Lung (tissue), 16 donors: ENCODE data around the gene NCS1. TPM values are rescaled to one million over a fixed set of nuclear protein-coding genes. Genes with fewer than 3 reads are reported as not detected.
A peak's percentile ranks its signal among the peaks of the same experiment; 100 is the strongest.

Experiments
- ATAC-seq: fragments of 200-7000 bp; cut with Tn5 transposase; one replicate; pipeline ENCODE4 v1.9.1; 2020; ENCODE audit warnings: moderate number of reproducible peaks; ENCODE audit not compliant: insufficient read depth, low FRiP score
- DNase-seq, 3 donors: peaks; one replicate each; pipeline ENCODE4 v3.0.0-alpha.2; 2013 to 2017
- H3K27ac ChIP-seq, 2 donors: one replicate each; pipeline ENCODE4 v1.5.1; 2013; ENCODE audit warnings: mild to moderate bottlenecking in 2 of 2, moderate library complexity in 2 of 2, control low read depth in 1 of 2, inconsistent platforms in 1 of 2, low read depth in 1 of 2, low read length in 1 of 2
- H3K27me3 ChIP-seq, 3 donors: one replicate each; pipeline ENCODE4 v1.5.1; 2013; ENCODE audit warnings: low read length in 2 of 3; ENCODE audit not compliant: control insufficient read depth in 3 of 3, insufficient read depth in 3 of 3
- H3K36me3 ChIP-seq, 4 donors: one replicate each; pipeline ENCODE4 v1.5.1; 2013; ENCODE audit warnings: low read length in 4 of 4, mild to moderate bottlenecking in 1 of 4, moderate library complexity in 1 of 4; ENCODE audit not compliant: control insufficient read depth in 4 of 4, insufficient read depth in 4 of 4
- H3K4me1 ChIP-seq, 5 donors: one replicate each; pipeline ENCODE4 v1.5.1; 2013; ENCODE audit warnings: low read length in 5 of 5, mild to moderate bottlenecking in 2 of 5, moderate library complexity in 1 of 5; ENCODE audit not compliant: control insufficient read depth in 5 of 5, insufficient read depth in 5 of 5
- H3K4me3 ChIP-seq: one replicate; pipeline ENCODE4 v1.5.1; 2013; ENCODE audit warnings: mild to moderate bottlenecking, control low read depth, moderate library complexity
- H3K9ac ChIP-seq, 2 donors: one replicate each; pipeline ENCODE4 v1.5.1; 2013; ENCODE audit warnings: low read length in 2 of 2, control low read depth in 1 of 2; ENCODE audit not compliant: insufficient read depth in 1 of 2
- H3K9me3 ChIP-seq, 4 donors: one replicate each; pipeline ENCODE4 v1.5.1; 2013; ENCODE audit warnings: low read length in 3 of 4, mild to moderate bottlenecking in 1 of 4, moderate library complexity in 1 of 4; ENCODE audit not compliant: control insufficient read depth in 4 of 4, insufficient read depth in 3 of 4
- WGBS, 2 donors: extraction: QIAGEN DNeasy Blood & Tissue Kit; methylation state at CpG; one replicate each; pipeline ENCODE4 v1.1.7; 2013; 5-methylcytosine and 5-hydroxymethylcytosine counted together
- long read RNA-seq, 5 donors: transcript quantifications; one replicate each; lab custom pipeline, GENCODE V29; 2026
- polyA plus RNA-seq, 2 donors: library from polyadenylated mRNA; stranded (reverse); fragments of 200-250 nt; gene quantifications; one replicate each; pipeline ENCODE4 v1.2.1, GENCODE V29; 2013
- total RNA-seq, 2 donors: library from RNA; depleted of rRNA in 1 of 2; stranded (reverse); fragments of >200 nt in 1 of 2; gene quantifications; one replicate each; pipeline ENCODE4 v1.2.1, GENCODE V29; 2014 to 2021
- TF ChIP-seq, protein P1 (sequence below): IDR thresholded peaks from 2 replicates; pipeline ENCODE4 v1.5.1; 2012; ENCODE audit warnings: mild to moderate bottlenecking; ENCODE audit errors: control extremely low read depth, extremely low read depth
- donor health status: control.
- donor health status: control.
- donor health status: Bipolar disorder and iron deficiency.
- donor health status: healthy.
- donor health status: DM: yes; HTN: yes; CAD: no.

Gene NCS1
- total RNA-seq (10 to 100 TPM in 1 of 2 donors, 1 to 10 TPM in 1; 7.0 to 27.5 TPM), polyA plus RNA-seq (1 to 10 TPM; 5.8 to 6.1 TPM)
- long read RNA-seq, donor 1, full-length matches to known transcripts: 9 of 9 reads
- long read RNA-seq, donor 1, partial matches to known transcripts: 0 of 9 reads
- long read RNA-seq, donor 1, other reads (novel, unspliced or antisense): 0 of 9 reads
- long read RNA-seq, donor 2: 0 reads
- long read RNA-seq, donor 3, full-length matches to known transcripts: 1 of 1 reads
- long read RNA-seq, donor 3, partial matches to known transcripts: 0 of 1 reads
- long read RNA-seq, donor 3, other reads (novel, unspliced or antisense): 0 of 1 reads
- long read RNA-seq, donor 4, full-length matches to known transcripts: 6 of 6 reads
- long read RNA-seq, donor 4, partial matches to known transcripts: 0 of 6 reads
- long read RNA-seq, donor 4, other reads (novel, unspliced or antisense): 0 of 6 reads
- long read RNA-seq, donor 5, full-length matches to known transcripts: 9 of 9 reads
- long read RNA-seq, donor 5, partial matches to known transcripts: 0 of 9 reads
- long read RNA-seq, donor 5, other reads (novel, unspliced or antisense): 0 of 9 reads

DNA sequence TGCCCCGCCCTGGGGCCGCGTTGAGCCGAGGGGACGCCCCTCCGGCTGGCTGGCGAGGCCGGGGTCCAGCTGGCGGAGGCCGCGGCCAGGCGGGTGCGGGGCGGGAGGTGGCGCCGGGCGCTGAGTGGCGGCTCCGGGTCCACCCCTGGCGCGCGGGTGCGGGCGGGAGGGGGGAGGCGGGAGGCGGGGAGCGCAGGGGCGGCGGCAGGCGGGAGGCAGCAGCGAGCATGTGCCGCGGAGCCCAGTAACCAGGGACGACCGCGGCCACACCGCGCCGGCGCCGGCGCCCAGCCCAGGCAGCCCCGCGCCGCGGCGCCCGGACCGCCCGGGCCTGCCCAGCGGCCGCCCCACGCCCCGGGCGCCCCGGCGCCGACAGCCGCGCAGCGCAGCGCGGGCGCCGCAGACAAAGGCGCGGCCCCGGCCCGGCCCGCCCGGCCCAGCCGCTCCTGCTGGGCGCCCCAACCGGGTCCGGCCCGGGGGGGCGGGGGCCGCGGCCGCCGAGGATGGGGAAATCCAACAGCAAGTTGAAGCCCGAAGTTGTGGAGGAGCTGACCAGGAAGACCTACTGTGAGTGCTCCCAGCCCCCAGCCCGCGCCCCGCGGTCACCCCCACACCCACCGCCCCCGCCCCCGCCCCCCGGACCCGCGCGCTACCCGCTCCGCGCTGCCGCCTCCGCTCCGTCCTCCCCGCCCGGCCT lies at the start of gene NCS1:
TSS of gene NCS1 (plus strand) at position 244 of the 697 bp plus-strand sequence. CDS start at position 504, 260 bp downstream.
- peak within 1 kb of the TSS in 1 of 2 donors; percentile 53 for H3K9ac ChIP-seq
- 1% methylated on average over 49 to 101 of the region's 101 CpGs for WGBS, 2 donors
- H3K27me3 ChIP-seq: no peaks in the 10 kb centered on the region
- TF ChIP-seq, protein P1, sequence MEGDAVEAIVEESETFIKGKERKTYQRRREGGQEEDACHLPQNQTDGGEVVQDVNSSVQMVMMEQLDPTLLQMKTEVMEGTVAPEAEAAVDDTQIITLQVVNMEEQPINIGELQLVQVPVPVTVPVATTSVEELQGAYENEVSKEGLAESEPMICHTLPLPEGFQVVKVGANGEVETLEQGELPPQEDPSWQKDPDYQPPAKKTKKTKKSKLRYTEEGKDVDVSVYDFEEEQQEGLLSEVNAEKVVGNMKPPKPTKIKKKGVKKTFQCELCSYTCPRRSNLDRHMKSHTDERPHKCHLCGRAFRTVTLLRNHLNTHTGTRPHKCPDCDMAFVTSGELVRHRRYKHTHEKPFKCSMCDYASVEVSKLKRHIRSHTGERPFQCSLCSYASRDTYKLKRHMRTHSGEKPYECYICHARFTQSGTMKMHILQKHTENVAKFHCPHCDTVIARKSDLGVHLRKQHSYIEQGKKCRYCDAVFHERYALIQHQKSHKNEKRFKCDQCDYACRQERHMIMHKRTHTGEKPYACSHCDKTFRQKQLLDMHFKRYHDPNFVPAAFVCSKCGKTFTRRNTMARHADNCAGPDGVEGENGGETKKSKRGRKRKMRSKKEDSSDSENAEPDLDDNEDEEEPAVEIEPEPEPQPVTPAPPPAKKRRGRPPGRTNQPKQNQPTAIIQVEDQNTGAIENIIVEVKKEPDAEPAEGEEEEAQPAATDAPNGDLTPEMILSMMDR: no peak
- H3K4me3 ChIP-seq: peak within 1 kb of the TSS; percentile 41
- no peaks in the 10 kb centered on the region for H3K36me3 ChIP-seq
- H3K9me3 ChIP-seq: no peaks in the 10 kb centered on the region
- H3K27ac ChIP-seq: no peak within 1 kb of the TSS
- ATAC-seq (peak; percentile 70), DNase-seq (peak; percentile 84 to 92 (median 92))
- peaks cover 0 to 25% (median 6%) of the 10 kb centered on the region in 5 donors for H3K4me1 ChIP-seq

DNA sequence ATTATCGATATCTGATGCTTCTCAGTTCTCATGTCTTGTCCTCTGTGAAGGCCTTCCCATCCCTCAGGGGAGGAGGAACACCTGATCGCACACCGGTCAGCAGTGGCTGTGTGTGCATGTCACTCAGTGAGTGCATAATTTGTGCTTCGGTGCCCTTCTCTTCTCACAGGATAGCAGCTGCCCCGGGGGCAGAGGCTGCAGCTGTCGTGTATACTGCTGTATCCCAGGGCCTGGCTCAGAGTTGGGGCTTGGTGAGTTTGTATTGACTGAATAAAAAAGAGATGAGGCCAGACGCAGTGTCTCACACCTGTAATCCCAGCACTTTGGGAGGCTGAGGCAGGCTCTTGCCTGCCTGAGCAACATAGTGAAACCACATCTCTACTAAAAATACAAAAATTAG lies 49.7 kb upstream of the NCS1 start:
- no peak for DNase-seq
- TF ChIP-seq, protein P1: no peak
- H3K36me3 ChIP-seq: peaks cover 0 to 39% (median 3%) of the 10 kb centered on the region in 4 donors

DNA sequence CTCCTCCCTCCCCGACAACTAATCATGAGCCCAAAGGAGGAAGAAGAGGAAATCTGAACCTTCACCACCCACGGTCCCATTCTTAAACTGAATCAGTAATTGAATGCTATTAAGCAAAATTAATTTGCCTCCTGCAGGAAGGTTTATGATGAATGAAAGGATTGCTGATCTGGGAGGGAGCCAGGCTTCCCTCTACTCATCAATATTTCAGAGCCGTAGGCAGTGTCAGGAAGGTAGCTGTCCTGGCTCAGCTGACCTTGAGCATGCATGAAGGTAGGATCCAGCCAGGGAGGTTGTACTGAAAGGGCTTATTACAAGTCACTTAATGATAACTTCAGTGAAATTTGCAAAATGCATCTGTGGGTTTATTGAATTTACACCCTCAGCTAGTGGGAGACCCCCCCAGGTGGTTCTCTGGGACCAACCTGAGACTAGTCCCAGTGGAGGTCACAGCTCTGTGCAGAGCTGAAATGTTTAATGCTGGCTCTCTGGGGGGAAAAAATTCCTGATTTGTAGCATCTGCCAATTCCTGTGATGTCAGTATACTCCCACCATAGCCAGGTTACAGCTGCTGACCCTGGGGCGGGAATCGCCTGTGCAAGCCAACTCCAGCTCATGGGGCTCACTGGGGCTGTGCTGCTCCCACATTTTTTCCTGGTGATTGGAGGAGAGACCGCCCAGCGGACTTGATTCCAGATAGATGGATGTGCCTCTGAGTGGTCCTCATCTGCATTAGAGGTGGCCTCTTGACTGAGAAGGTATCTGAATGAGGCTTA lies 47.9 kb upstream of the NCS1 start:
- Histone ChIP-seq H3K27ac (no peak overlapping the region), H3K36me3 (peaks cover 0 to 31% (median 15%) of the 10 kb centered on the region in 4 donors), H3K4me1 (peaks cover 0 to 6% (median under 1%) of the 10 kb centered on the region in 5 donors), H3K9me3 (no peaks in the 10 kb centered on the region), H3K27me3 (no peaks in the 10 kb centered on the region), H3K4me3 (no peak overlapping the region), H3K9ac (no peak overlapping the region)
- TF ChIP-seq, protein P1: no peak
- peak in 2 of 3 donors; percentile 61 to 70 for DNase-seq
- 79 to 85% methylated on average over 7 of the region's 7 CpGs for WGBS, 2 donors
- ATAC-seq: no peak

More for the DNA sequence above, 49.7 kb upstream of the NCS1 start:
- no peak overlapping the region for H3K4me3 ChIP-seq
- H3K9ac ChIP-seq: no peak overlapping the region
- no peaks in the 10 kb centered on the region for H3K27me3 ChIP-seq
- no peaks in the 10 kb centered on the region for H3K9me3 ChIP-seq
- WGBS, 2 donors: 89% methylated on average over 7 of the region's 7 CpGs
- H3K27ac ChIP-seq: no peak overlapping the region
- no peak for ATAC-seq
- peaks cover 0 to 5% (median 0%) of the 10 kb centered on the region in 5 donors for H3K4me1 ChIP-seq
